HG02970 (cell line): ENCODE results near the gene TPST1.
"Not testable (repeated sequence)": the region's sequence is repeated elsewhere in the genome, so short reads cannot be mapped to it uniquely, and the experiment has no call there.

ENCODE experiments used
- ATAC-seq: cut with Tn5 transposase; IDR thresholded peaks from one replicate; pipeline ENCODE4 v1.9.1; 2021; ENCODE audit warnings: mild to moderate bottlenecking, moderate library complexity, moderate number of reproducible peaks; ENCODE audit not compliant: unreplicated experiment, low FRiP score

The TPST1 gene

GRCh38 chr7:66323114-66323796 lies 118.1 kb downstream of the TPST1 start:
- no peak for ATAC-seq

- not testable (repeated sequence) for ATAC-seq
Measured at GRCh38 chr7:66324985-66325384, 119.9 kb downstream of the TPST1 start.

GRCh38 chr7:66326501-66327215 lies 121.5 kb downstream of the TPST1 start:
- no peak for ATAC-seq

GRCh38 chr7:66330961-66331360 lies 125.8 kb downstream of the TPST1 start:
- no peak for ATAC-seq

GRCh38 chr7:66331883-66332282 lies 126.7 kb downstream of the TPST1 start:
- no peak for ATAC-seq

- no peak for ATAC-seq
Measured at GRCh38 chr7:66333443-66333842, 128.3 kb downstream of the TPST1 start.

GRCh38 chr7:66335318-66335717 lies 130.2 kb downstream of the TPST1 start:
- no peak for ATAC-seq

GRCh38 chr7:66336760-66337159 lies 131.6 kb downstream of the TPST1 start:
- no peak for ATAC-seq

- ATAC-seq: no peak
Measured at GRCh38 chr7:66339141-66339540, 134.0 kb downstream of the TPST1 start.

GRCh38 chr7:66344166-66344565 lies 139.0 kb downstream of the TPST1 start:
- ATAC-seq: no peak

- no peak for ATAC-seq
Measured at GRCh38 chr7:66348531-66348930, 143.4 kb downstream of the TPST1 start.

GRCh38 chr7:66348959-66349358 lies 143.8 kb downstream of the TPST1 start:
- no peak for ATAC-seq

- ATAC-seq: no peak
Measured at GRCh38 chr7:66352071-66352470, 146.9 kb downstream of the TPST1 start.

GRCh38 chr7:66353547-66353946 lies 148.4 kb downstream of the TPST1 start:
- no peak for ATAC-seq

GRCh38 chr7:66355756-66356155 lies 150.6 kb downstream of the TPST1 start:
- ATAC-seq: no peak

- ATAC-seq: no peak
Measured at GRCh38 chr7:66356277-66356721, 151.2 kb downstream of the TPST1 start.

GRCh38 chr7:66357087-66357486 lies 152.0 kb downstream of the TPST1 start:
- no peak for ATAC-seq

- no peak for ATAC-seq
Measured at GRCh38 chr7:66359656-66360211, 154.6 kb downstream of the TPST1 start.

GRCh38 chr7:66362136-66362535 lies 157.0 kb downstream of the TPST1 start:
- ATAC-seq: no peak

GRCh38 chr7:66363635-66364034 lies 158.5 kb downstream of the TPST1 start:
- ATAC-seq: no peak

- ATAC-seq: not testable (repeated sequence)
Measured at GRCh38 chr7:66365031-66365430, 159.9 kb downstream of the TPST1 start.
